B cell (primary cell): ENCODE results near the gene CMTM5.

Experiments
- EZH2 ChIP-seq: IDR thresholded peaks from 2 replicates; pipeline ENCODE4 v1.6.1; 2012; ENCODE audit warnings: borderline replicate concordance, low read depth, mild to moderate bottlenecking, moderate library complexity, low read length; ENCODE audit not compliant: insufficient read depth, poor library complexity, severe bottlenecking
- TF ChIP-seq, protein P1 (sequence below): fragments of 200-600 bp; IDR thresholded peaks from one replicate; pipeline ENCODE4 v1.8.0; 2022; ENCODE audit warnings: antibody characterized with exemption, mild to moderate bottlenecking

DNA sequence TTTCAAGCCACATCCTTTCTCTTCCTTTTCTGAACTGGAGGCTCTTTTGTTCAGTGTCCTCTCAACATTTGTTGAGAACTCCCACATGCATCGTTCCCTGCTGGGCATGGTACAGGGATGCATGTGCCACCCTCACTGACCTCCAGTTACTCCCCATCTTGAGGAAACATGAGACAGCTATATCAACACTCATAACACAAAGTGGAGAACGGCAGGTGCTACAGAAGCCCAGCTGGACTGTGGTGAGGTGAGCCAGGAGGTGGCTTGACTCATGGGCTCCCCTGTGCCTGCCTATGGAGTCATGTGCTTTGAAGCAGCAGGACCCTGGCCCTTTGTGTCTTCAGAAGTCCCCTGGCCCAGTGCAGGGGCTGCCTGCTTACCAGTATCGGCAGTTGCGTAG lies 21.5 kb downstream of the CMTM5 start:
- TF ChIP-seq, protein P1, sequence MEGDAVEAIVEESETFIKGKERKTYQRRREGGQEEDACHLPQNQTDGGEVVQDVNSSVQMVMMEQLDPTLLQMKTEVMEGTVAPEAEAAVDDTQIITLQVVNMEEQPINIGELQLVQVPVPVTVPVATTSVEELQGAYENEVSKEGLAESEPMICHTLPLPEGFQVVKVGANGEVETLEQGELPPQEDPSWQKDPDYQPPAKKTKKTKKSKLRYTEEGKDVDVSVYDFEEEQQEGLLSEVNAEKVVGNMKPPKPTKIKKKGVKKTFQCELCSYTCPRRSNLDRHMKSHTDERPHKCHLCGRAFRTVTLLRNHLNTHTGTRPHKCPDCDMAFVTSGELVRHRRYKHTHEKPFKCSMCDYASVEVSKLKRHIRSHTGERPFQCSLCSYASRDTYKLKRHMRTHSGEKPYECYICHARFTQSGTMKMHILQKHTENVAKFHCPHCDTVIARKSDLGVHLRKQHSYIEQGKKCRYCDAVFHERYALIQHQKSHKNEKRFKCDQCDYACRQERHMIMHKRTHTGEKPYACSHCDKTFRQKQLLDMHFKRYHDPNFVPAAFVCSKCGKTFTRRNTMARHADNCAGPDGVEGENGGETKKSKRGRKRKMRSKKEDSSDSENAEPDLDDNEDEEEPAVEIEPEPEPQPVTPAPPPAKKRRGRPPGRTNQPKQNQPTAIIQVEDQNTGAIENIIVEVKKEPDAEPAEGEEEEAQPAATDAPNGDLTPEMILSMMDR: no peak
- no peak for TF ChIP-seq EZH2
